HepG2 (cell line): Measurements from ENCODE around the gene SOWAHD. TPM values are rescaled to one million over a fixed set of nuclear protein-coding genes. Genes with fewer than 3 reads are reported as not detected.
A peak's percentile ranks its signal among the peaks of the same experiment; 100 is the strongest.

Experiments used
- AGO1 ChIP-seq: fragments of 200-400 bp; formaldehyde crosslinking; IDR thresholded peaks from 2 replicates; pipeline ENCODE4 v1.6.1; 2017; ENCODE audit warnings: mild to moderate bottlenecking, low read depth, low read length, moderate library complexity; ENCODE audit not compliant: poor library complexity, severe bottlenecking
- ATRX ChIP-seq: sonication (generic); formaldehyde crosslinking; IDR thresholded peaks from 2 replicates; pipeline ENCODE4 v1.4.0; 2020; ENCODE audit warnings: missing genetic modification reagents, borderline replicate concordance
- CHCHD3 ChIP-seq: sonication (generic); formaldehyde crosslinking; IDR thresholded peaks from 2 replicates; pipeline ENCODE4 v1.8.0; 2022; ENCODE audit warnings: mild to moderate bottlenecking, missing genetic modification reagents, moderate library complexity
- CHD4 ChIP-seq: fragments of 200-600 bp; sonication (generic); IDR thresholded peaks from 2 replicates; pipeline ENCODE4 v1.7.0; 2017; ENCODE audit warnings: mild to moderate bottlenecking, low read length, borderline replicate concordance
- ERF ChIP-seq: IDR thresholded peaks from 2 replicates; pipeline ENCODE4 v1.6.1; 2018; ENCODE audit warnings: missing biosample characterization, missing genetic modification reagents
- GPN1 ChIP-seq: sonication (generic); formaldehyde crosslinking; IDR thresholded peaks from 2 replicates; pipeline ENCODE4 v1.5.1; 2020; ENCODE audit warnings: missing genetic modification reagents, borderline replicate concordance
- KLF16 ChIP-seq, 2 experiments: sonication (generic) in 1 of 2; formaldehyde crosslinking in 1 of 2; IDR thresholded peaks; 2 replicates each; pipeline versions ENCODE4 v1.6.1 to v1.8.0; 2016 to 2023; ENCODE audit warnings: missing genetic modification reagents in 2 of 2, missing compliant biosample characterization in 1 of 2
- NFYB ChIP-seq: sonication (generic); formaldehyde crosslinking; IDR thresholded peaks from 2 replicates; pipeline ENCODE4 v1.4.0; 2020; ENCODE audit warnings: missing genetic modification reagents
- NR2F2 ChIP-seq: IDR thresholded peaks from 2 replicates; pipeline ENCODE4 v1.6.1; 2012; ENCODE audit warnings: low read depth, inconsistent platforms, borderline replicate concordance
- SSRP1 ChIP-seq: IDR thresholded peaks from 2 replicates; pipeline ENCODE4 v1.6.1; 2016; ENCODE audit warnings: control low read depth
- ZBTB3 ChIP-seq: sonication (generic); formaldehyde crosslinking; IDR thresholded peaks from 2 replicates; pipeline ENCODE4 v1.4.0; 2020; ENCODE audit warnings: low read depth, mild to moderate bottlenecking, moderate library complexity, missing genetic modification reagents, borderline replicate concordance
- ZC3H13 ChIP-seq: sonication (generic); formaldehyde crosslinking; IDR thresholded peaks from 2 replicates; pipeline ENCODE4 v1.8.1; 2023; ENCODE audit warnings: mild to moderate bottlenecking, missing genetic modification reagents, moderate library complexity
- ZFY ChIP-seq: sonication (generic); formaldehyde crosslinking; IDR thresholded peaks from 2 replicates; pipeline ENCODE4 v1.4.0; 2020; ENCODE audit warnings: missing genetic modification reagents
- ZNF207 ChIP-seq: fragments of 450-650 bp; IDR thresholded peaks from 2 replicates; pipeline ENCODE4 v1.6.1; 2016; ENCODE audit warnings: antibody characterized with exemption, borderline replicate concordance
- ZNF3 ChIP-seq: IDR thresholded peaks from 2 replicates; pipeline ENCODE4 v1.7.0; 2017; ENCODE audit warnings: inconsistent platforms
- ZNF354B ChIP-seq: sonication (generic); formaldehyde crosslinking; IDR thresholded peaks from 2 replicates; pipeline ENCODE4 v1.8.0; 2022; ENCODE audit warnings: mild to moderate bottlenecking, missing genetic modification reagents
- ZNF672 ChIP-seq: sonication (generic); formaldehyde crosslinking; IDR thresholded peaks from 2 replicates; pipeline ENCODE4 v1.8.1; 2022; ENCODE audit warnings: missing genetic modification reagents
- ZNF674 ChIP-seq: sonication (generic); formaldehyde crosslinking; IDR thresholded peaks from 2 replicates; pipeline ENCODE4 v1.5.0; 2020; ENCODE audit warnings: low read depth, mild to moderate bottlenecking, missing genetic modification reagents
- ZNF746 ChIP-seq: sonication (generic); formaldehyde crosslinking; IDR thresholded peaks from 2 replicates; pipeline ENCODE4 v1.8.0; 2022; ENCODE audit warnings: mild to moderate bottlenecking, missing genetic modification reagents
- ZSCAN12 ChIP-seq: sonication (generic); formaldehyde crosslinking; IDR thresholded peaks from 2 replicates; pipeline ENCODE4 v1.9.0; 2021; ENCODE audit warnings: mild to moderate bottlenecking, missing genetic modification reagents
- ZSCAN22 ChIP-seq: sonication (generic); formaldehyde crosslinking; IDR thresholded peaks from 2 replicates; pipeline ENCODE4 v1.4.0; 2020; ENCODE audit warnings: mild to moderate bottlenecking, missing genetic modification reagents
- polyA plus RNA-seq, 8 experiments: library from polyadenylated mRNA; depleted of rRNA in 3 of 8; stranded (reverse) in 7 of 8; unstranded in 1 of 8; fragments of >200 nt; fragmentation: Illumina TruSeq in 4 of 8; extraction: Trizol in 4 of 8; gene quantifications; 2 replicates each; pipeline versions ENCODE4 v1.2.1 to v1.2.3, GENCODE V29; 2011 to 2016; ENCODE audit warnings: low read depth in 4 of 8, missing spikeins in 1 of 8, mixed read lengths in 1 of 8; ENCODE audit not compliant: insufficient read depth in 1 of 8
- total RNA-seq, 5 experiments: library from RNA; depleted of rRNA; stranded (reverse); fragments of >200 nt; fragmentation: Illumina TruSeq; extraction: Trizol; gene quantifications; 2 replicates each; pipeline ENCODE4 v1.2.3, GENCODE V29; 2016; ENCODE audit warnings: low read depth in 1 of 5
- TF ChIP-seq, protein P1 (sequence below): sonication (generic); formaldehyde crosslinking; IDR thresholded peaks from 2 replicates; pipeline ENCODE4 v1.5.1; 2020; ENCODE audit warnings: mild to moderate bottlenecking, missing genetic modification reagents
- TF ChIP-seq, protein P2 (sequence below): IDR thresholded peaks from 2 replicates; pipeline ENCODE4 v1.6.1; 2016; ENCODE audit warnings: low read depth, borderline replicate concordance
- TF ChIP-seq, protein P3 (sequence below): sonication (generic); formaldehyde crosslinking; IDR thresholded peaks from 2 replicates; pipeline ENCODE4 v1.4.0; 2020; ENCODE audit warnings: missing genetic modification reagents, borderline replicate concordance

Gene SOWAHD
- total and polyA plus RNA-seq, 2 of the 13 experiments (the other 11 are each of a cell fraction or from before 2014, with no cell fraction given) = 1.0 to 1.3 TPM

DNA sequence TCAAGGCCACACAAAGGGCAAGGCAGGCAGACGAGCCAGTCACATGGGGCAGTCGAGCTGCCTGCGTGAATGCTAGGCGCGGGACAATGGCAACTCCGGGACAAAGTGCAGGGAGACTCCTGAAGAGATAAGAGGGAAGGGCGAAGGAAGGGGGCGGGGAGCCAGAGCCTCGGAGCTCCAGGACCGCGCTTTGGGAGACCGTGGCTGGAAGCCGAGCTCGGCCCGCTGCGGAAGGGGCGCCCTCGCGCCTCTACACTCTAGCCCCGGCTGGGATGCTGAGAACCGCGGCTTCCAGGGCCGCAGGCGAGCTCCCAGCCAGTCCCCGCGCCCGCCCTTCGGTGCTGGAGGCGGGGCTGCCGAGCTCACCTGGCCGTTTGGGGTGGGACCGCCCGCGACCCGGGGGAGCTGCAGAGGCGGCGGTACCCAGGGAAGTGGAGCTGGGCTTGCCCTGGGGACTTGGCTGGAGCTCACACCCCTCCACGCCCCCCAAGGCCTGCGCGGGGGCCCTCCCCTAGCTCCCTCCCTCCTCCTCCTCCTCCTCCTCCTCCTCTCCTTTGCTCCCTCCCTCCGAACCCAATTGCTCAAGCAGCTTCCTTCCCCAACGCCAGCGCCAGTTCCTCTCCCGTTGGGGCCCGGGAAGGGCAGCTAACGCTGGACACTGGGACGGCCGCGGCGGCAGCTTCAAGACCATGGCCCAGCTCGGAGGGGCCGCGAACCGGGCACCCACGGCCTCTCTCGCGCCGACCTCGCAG is at the start of gene SOWAHD (continued):
- TF ChIP-seq, protein P1, sequence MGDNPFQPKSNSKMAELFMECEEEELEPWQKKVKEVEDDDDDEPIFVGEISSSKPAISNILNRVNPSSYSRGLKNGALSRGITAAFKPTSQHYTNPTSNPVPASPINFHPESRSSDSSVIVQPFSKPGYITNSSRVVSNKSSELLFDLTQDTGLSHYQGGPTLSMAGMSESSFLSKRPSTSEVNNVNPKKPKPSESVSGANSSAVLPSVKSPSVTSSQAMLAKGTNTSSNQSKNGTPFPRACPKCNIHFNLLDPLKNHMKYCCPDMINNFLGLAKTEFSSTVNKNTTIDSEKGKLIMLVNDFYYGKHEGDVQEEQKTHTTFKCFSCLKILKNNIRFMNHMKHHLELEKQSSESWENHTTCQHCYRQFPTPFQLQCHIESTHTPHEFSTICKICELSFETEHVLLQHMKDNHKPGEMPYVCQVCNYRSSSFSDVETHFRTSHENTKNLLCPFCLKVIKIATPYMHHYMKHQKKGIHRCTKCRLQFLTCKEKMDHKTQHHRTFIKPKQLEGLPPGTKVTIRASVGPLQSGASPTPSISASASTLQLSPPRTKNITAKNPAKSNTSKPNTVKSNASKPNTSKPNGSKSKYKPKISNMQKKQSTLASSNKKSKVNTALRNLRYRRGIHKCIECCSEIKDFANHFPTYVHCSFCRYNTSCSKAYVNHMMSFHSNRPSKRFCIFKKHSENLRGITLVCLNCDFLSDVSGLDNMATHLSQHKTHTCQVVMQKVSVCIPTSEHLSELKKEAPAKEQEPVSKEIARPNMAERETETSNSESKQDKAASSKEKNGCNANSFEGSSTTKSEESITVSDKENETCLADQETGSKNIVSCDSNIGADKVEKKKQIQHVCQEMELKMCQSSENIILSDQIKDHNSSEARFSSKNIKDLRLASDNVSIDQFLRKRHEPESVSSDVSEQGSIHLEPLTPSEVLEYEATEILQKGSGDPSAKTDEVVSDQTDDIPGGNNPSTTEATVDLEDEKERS (CRISPR knock-in tag) = no peak
- TF ChIP-seq NR2F2 (no peak; the same call in 1 of the 2 replicates), ZNF3 (CRISPR knock-in tag) (no peak), ERF (CRISPR knock-in tag) (no peak; the same call in 1 of the 2 replicates), KLF16 (CRISPR knock-in tag; IDR thresholded peaks at IDR 0.05) (peak in 1 of 2 experiments; percentile 37; a peak in 1 of 4 replicates), CHCHD3 (CRISPR knock-in tag) (no peak), ZSCAN22 (CRISPR knock-in tag) (no peak), CHD4 (no peak), ZFY (CRISPR knock-in tag) (peak; percentile 28; the same call in 1 of the 2 replicates), GPN1 (CRISPR knock-in tag) (no peak), ATRX (no peak), NFYB (CRISPR knock-in tag) (no peak), SSRP1 (CRISPR knock-in tag) (no peak), ZNF746 (no peak), ZBTB3 (CRISPR knock-in tag) (no peak), ZSCAN12 (0 out of 2 replicates have a peak, but pooled peaks have one; percentile 50), ZNF672 (no peak), AGO1 (no peak), ZNF207 (no peak), ZC3H13 (CRISPR knock-in tag) (no peak), ZNF354B (CRISPR knock-in tag) (no peak), ZNF674 (CRISPR knock-in tag) (no peak)
- TF ChIP-seq, protein P2, sequence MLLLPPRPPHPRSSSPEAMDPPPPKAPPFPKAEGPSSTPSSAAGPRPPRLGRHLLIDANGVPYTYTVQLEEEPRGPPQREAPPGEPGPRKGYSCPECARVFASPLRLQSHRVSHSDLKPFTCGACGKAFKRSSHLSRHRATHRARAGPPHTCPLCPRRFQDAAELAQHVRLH (CRISPR knock-in tag) = no peak; the same call in 1 of the 2 replicates
- TF ChIP-seq, protein P3, sequence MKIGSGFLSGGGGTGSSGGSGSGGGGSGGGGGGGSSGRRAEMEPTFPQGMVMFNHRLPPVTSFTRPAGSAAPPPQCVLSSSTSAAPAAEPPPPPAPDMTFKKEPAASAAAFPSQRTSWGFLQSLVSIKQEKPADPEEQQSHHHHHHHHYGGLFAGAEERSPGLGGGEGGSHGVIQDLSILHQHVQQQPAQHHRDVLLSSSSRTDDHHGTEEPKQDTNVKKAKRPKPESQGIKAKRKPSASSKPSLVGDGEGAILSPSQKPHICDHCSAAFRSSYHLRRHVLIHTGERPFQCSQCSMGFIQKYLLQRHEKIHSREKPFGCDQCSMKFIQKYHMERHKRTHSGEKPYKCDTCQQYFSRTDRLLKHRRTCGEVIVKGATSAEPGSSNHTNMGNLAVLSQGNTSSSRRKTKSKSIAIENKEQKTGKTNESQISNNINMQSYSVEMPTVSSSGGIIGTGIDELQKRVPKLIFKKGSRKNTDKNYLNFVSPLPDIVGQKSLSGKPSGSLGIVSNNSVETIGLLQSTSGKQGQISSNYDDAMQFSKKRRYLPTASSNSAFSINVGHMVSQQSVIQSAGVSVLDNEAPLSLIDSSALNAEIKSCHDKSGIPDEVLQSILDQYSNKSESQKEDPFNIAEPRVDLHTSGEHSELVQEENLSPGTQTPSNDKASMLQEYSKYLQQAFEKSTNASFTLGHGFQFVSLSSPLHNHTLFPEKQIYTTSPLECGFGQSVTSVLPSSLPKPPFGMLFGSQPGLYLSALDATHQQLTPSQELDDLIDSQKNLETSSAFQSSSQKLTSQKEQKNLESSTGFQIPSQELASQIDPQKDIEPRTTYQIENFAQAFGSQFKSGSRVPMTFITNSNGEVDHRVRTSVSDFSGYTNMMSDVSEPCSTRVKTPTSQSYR (CRISPR knock-in tag) = no peak; the same call in 1 of the 2 replicates
